ENCODE measurements around the gene NR4A1.

Gene NR4A1

GRCh38 chr12:52024845-52025230 is 26.4 kb upstream of the NR4A1 start:
- peak overlapping the region; percentile 49; the same call in 1 of the 2 replicates for H3K27ac ChIP-seq (ENCODE audit: low read length)
- H3K4me1 ChIP-seq (ENCODE audit: low read length), result peaks cover 6% of the 10 kb centered on the region
- DNase-seq, result no peak
- H3K79me2 ChIP-seq (ENCODE audit: low read length), result no peaks in the 10 kb centered on the region
- TF ChIP-seq, protein P1, sequence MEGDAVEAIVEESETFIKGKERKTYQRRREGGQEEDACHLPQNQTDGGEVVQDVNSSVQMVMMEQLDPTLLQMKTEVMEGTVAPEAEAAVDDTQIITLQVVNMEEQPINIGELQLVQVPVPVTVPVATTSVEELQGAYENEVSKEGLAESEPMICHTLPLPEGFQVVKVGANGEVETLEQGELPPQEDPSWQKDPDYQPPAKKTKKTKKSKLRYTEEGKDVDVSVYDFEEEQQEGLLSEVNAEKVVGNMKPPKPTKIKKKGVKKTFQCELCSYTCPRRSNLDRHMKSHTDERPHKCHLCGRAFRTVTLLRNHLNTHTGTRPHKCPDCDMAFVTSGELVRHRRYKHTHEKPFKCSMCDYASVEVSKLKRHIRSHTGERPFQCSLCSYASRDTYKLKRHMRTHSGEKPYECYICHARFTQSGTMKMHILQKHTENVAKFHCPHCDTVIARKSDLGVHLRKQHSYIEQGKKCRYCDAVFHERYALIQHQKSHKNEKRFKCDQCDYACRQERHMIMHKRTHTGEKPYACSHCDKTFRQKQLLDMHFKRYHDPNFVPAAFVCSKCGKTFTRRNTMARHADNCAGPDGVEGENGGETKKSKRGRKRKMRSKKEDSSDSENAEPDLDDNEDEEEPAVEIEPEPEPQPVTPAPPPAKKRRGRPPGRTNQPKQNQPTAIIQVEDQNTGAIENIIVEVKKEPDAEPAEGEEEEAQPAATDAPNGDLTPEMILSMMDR (IDR thresholded peaks at IDR 0.05; ENCODE audit: low read length), result no peak
- TF ChIP-seq EZH2 (optimal IDR thresholded peaks at IDR 0.05; ENCODE audit: low read depth, low read length), result no peak
- no peak for TF ChIP-seq EZH2phosphoT487 (IDR thresholded peaks at IDR 0.05; ENCODE audit: low read length)
- no peak overlapping the region for H2AFZ ChIP-seq (ENCODE audit: low read length)
- no peaks in the 10 kb centered on the region for H3K9me3 ChIP-seq (replicated peaks; ENCODE audit: insufficient read depth, low read length)
- no peaks in the 10 kb centered on the region for H3K9me2 ChIP-seq (replicated peaks; ENCODE audit: insufficient read depth, low read length)
- peak overlapping the region; percentile 51; the same call in 1 of the 2 replicates for H3K9ac ChIP-seq (ENCODE audit: low read length)
- peak overlapping the region; percentile 95; the same call in 1 of the 2 replicates for H3K4me2 ChIP-seq (ENCODE audit: low read depth, low read length)
- H3F3A ChIP-seq (ENCODE audit: insufficient read depth, low read length), result no peaks in the 10 kb centered on the region
- no peaks in the 10 kb centered on the region for H3K36me3 ChIP-seq (replicated peaks; ENCODE audit: insufficient read depth, low read length)
- H3K27me3 ChIP-seq (replicated peaks; ENCODE audit: insufficient read depth, low read length), result peaks cover 36% of the 10 kb centered on the region
- no peak overlapping the region for H3K4me3 ChIP-seq (ENCODE audit: low read length)
- no peaks in the 10 kb centered on the region for H4K20me1 ChIP-seq (ENCODE audit: insufficient read depth, low read length)

DNA sequence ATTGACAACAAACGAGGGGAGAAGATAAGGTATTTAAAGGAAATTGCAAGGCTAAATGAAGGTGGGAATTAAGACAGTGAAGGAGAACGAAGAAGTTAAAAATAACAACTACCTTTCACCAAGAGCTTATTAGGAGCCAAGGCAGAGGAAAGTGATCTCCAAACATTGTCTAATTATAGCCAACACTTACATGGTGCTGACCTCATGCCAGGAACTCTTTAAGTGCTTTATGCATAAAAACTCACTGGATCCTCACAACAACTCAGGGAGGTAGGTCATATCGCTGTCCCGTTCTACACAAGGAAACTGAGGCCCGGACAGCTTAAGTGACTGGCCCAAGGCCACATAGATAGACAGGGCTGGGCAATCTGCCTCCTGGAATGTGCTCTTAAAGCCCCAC is 25.0 kb upstream of the NR4A1 start:
- Histone ChIP-seq H3K27me3 (replicated peaks; ENCODE audit: insufficient read depth, low read length) (peaks cover 25% of the 10 kb centered on the region), H3K9me3 (replicated peaks; ENCODE audit: insufficient read depth, low read length) (no peaks in the 10 kb centered on the region), H4K20me1 (ENCODE audit: insufficient read depth, low read length) (no peaks in the 10 kb centered on the region), H3F3A (ENCODE audit: insufficient read depth, low read length) (no peaks in the 10 kb centered on the region), H3K4me3 (ENCODE audit: low read length) (no peak overlapping the region), H3K9me2 (replicated peaks; ENCODE audit: insufficient read depth, low read length) (no peaks in the 10 kb centered on the region), H3K36me3 (replicated peaks; ENCODE audit: insufficient read depth, low read length) (no peaks in the 10 kb centered on the region), H3K4me1 (ENCODE audit: low read length) (peaks cover 6% of the 10 kb centered on the region), H3K79me2 (ENCODE audit: low read length) (no peaks in the 10 kb centered on the region), H2AFZ (ENCODE audit: low read length) (no peak overlapping the region), H3K9ac (ENCODE audit: low read length) (no peak overlapping the region), H3K27ac (ENCODE audit: low read length) (no peak overlapping the region), H3K4me2 (ENCODE audit: low read depth, low read length) (peak overlapping the region; percentile 95)
- TF ChIP-seq EZH2 (optimal IDR thresholded peaks at IDR 0.05; ENCODE audit: low read depth, low read length), result no peak
- TF ChIP-seq EZH2phosphoT487 (IDR thresholded peaks at IDR 0.05; ENCODE audit: low read length), result no peak
- TF ChIP-seq, protein P1 (IDR thresholded peaks at IDR 0.05; ENCODE audit: low read length), result no peak
- no peak for DNase-seq

GRCh38 chr12:52027085-52027843 is 24.0 kb upstream of the NR4A1 start:
- DNase-seq, result no peak
- Histone ChIP-seq H3K9me3 (replicated peaks; ENCODE audit: insufficient read depth, low read length) (no peaks in the 10 kb centered on the region), H3K4me3 (ENCODE audit: low read length) (no peak overlapping the region), H3K27me3 (replicated peaks; ENCODE audit: insufficient read depth, low read length) (peaks cover 15% of the 10 kb centered on the region), H3K4me1 (ENCODE audit: low read length) (peaks cover 6% of the 10 kb centered on the region), H3K36me3 (replicated peaks; ENCODE audit: insufficient read depth, low read length) (no peaks in the 10 kb centered on the region), H3K79me2 (ENCODE audit: low read length) (no peaks in the 10 kb centered on the region), H4K20me1 (ENCODE audit: insufficient read depth, low read length) (no peaks in the 10 kb centered on the region), H3F3A (ENCODE audit: insufficient read depth, low read length) (peaks cover 4% of the 10 kb centered on the region; the same call in 1 of the 2 replicates), H3K4me2 (ENCODE audit: low read depth, low read length) (no peak overlapping the region), H3K9ac (ENCODE audit: low read length) (no peak overlapping the region), H3K27ac (ENCODE audit: low read length) (no peak overlapping the region), H2AFZ (ENCODE audit: low read length) (no peak overlapping the region), H3K9me2 (replicated peaks; ENCODE audit: insufficient read depth, low read length) (no peaks in the 10 kb centered on the region)
- TF ChIP-seq EZH2phosphoT487 (IDR thresholded peaks at IDR 0.05; ENCODE audit: low read length) (no peak), EZH2 (optimal IDR thresholded peaks at IDR 0.05; ENCODE audit: low read depth, low read length) (no peak)
- TF ChIP-seq, protein P1 (IDR thresholded peaks at IDR 0.05; ENCODE audit: low read length), result no peak
